Measurements from ENCODE around the gene CDC42BPG. TPM values are rescaled to one million over a fixed set of nuclear protein-coding genes. Genes with fewer than 3 reads are reported as not detected.

Gene CDC42BPG
- polyA plus RNA-seq, 1 donor from 2014 or later: 0.15 TPM

DNA sequence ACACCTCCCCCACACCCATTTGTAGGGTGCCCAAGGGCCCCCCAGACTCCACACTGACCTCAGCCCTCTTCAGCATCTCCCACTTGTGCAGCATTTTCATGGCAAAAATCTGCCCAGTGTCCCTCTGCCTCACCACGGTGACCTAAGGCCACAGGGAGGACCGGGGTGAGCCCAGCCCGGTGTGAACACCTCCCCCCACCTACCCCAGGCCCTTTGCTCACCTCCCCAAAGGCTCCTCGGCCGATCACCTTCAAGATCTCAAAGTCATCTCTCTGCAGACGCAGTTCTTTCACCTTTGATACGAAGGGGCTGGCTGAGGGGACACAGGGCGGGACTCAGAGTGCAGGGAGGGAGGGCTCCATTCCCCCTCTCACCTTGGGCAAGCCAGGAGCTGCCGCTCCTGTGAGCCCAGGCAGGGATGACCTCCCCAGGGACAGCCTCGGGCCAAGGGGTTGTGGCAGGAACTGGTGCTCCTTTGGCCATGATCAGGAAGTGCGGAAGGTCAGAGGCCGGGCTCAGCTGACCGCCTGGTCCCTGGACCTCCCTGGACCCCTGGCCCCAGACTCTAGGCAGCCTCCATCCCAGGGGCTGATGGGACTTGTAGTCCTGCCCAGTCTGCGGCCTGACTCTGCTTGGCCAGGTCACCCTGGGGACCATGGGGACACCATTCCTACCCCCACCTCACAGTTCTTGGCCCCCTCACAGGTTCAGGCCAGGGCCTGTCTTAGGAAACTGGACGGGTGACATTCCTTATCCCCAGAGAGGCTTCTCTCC, 2.7 kb downstream of the CDC42BPG start:
- H3K27me3 Mint-ChIP-seq: no peaks in the 10 kb centered on the region
- no peak overlapping the region for H3K4me3 Mint-ChIP-seq
- H3K9me3 Mint-ChIP-seq: no peaks in the 10 kb centered on the region
- no peak overlapping the region for H3K27ac Mint-ChIP-seq
- H3K36me3 Mint-ChIP-seq: no peaks in the 10 kb centered on the region
- peaks cover 5 to 10% (median 9%) of the 10 kb centered on the region in 3 donors for H3K4me1 Mint-ChIP-seq

DNA sequence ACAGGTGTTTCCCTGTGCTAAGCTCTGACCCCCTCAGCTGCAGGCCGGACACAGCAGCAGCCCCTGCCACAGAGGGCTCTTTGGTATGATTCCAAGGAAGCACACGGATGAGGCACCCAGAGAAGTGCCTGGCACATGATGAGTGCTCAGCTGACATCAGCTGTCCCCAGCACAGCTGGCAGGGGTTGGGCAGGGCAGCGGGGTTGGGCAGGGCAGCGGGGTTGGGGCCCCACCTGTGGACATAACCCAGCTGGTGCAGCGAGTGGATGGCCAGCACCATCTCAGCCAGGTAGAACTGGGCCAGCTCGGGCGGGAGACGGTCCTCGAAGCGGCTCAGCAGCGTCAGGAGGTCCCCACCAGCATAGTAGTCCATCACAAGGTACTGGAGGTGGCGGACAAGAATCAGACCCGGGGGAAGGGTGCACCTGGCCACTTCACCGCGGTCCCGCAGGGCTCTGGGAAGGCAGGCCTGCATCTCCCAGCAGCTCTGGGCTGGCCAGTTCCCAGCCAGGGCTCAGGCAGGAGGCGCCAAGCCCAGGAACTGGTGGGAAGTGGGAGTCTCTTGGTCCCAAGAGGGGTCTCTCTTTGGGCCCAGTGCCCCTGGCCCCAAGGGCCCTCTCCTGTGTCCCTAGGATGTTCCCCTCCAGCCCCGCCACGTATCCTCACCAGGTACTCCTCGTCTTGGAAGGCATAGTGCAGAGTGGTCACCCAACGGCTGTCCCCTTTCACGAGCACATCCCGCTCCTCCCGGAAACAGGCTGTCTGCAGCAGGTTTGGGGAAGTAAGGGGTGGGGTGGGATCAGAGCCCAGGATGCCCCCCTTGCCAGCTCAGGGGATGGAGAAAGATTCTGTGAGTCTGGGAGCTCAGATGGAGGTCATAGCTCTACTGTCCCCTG, 4.3 kb downstream of the CDC42BPG start:
- no peaks in the 10 kb centered on the region for H3K36me3 Mint-ChIP-seq
- H3K4me1 Mint-ChIP-seq: peaks cover 5 to 9% (median 6%) of the 10 kb centered on the region in 3 donors
- H3K27ac Mint-ChIP-seq: no peak overlapping the region
- H3K27me3 Mint-ChIP-seq: no peaks in the 10 kb centered on the region
- H3K4me3 Mint-ChIP-seq: no peak overlapping the region
- H3K9me3 Mint-ChIP-seq: no peaks in the 10 kb centered on the region

DNA sequence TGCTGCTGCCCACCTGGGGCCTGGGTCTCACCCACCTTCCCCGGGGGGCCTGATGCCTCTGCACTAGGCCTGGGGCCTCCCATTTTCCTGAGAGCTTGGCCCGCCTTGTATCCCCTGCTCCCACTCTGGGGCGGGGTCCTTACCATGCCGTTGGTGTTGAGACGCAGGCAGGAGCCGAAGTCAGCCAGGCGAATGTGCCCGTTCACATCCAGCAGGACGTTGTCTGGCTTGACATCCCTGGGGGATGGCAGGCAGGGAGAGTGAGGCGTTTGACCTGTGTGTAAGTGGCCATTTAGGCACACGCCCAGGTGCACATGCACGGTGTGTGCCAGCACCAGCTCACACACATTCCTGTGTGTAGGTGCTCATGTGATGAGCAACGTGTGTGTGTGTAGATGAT, 5.1 kb downstream of the CDC42BPG start:
- Mint-ChIP-seq H3K4me1 (peaks cover 5 to 7% (median 5%) of the 10 kb centered on the region in 3 donors), H3K4me3 (no peak overlapping the region), H3K9me3 (no peaks in the 10 kb centered on the region), H3K27me3 (no peaks in the 10 kb centered on the region), H3K36me3 (no peaks in the 10 kb centered on the region), H3K27ac (no peak overlapping the region)

DNA sequence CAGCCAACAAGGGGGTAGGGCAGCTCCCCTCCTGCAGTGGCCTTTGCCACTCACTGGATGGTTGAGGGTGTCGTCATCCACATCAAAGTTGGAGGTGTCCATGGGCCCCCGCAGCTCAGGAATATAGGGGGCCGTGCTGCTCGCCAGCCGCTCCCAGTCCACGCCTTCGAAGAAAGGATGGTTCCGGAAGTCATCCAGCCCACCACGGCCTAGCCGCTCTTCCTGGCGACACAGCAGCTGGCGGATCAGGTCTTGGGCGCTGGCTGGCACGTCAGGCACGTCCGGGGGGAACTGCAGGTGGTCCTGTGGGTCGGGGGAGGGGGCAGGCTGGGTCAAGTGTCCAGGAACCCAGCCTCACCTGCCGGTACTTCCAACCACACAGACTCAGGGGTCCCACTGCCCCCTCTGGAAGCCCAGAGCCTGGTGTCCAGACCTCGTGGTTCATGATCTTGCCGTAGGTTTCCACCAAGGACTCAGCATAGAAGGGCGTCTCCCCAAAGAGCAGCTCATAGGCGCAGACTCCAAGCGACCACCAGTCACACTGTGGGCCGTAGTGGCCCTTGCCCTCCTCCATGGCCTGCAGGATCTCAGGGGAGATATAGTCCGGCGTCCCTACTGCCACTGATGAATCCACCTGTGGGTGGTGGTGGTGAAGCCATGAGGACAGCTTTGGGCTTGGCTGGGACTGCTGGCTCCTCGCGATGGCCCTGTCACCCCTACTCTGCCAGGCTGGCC, 5.7 kb downstream of the CDC42BPG start:
- Mint-ChIP-seq H3K36me3 (no peaks in the 10 kb centered on the region), H3K4me3 (no peak overlapping the region), H3K4me1 (peaks cover under 1 to 4% (median 2%) of the 10 kb centered on the region in 3 donors), H3K27me3 (no peaks in the 10 kb centered on the region), H3K9me3 (no peaks in the 10 kb centered on the region), H3K27ac (no peak overlapping the region)

DNA sequence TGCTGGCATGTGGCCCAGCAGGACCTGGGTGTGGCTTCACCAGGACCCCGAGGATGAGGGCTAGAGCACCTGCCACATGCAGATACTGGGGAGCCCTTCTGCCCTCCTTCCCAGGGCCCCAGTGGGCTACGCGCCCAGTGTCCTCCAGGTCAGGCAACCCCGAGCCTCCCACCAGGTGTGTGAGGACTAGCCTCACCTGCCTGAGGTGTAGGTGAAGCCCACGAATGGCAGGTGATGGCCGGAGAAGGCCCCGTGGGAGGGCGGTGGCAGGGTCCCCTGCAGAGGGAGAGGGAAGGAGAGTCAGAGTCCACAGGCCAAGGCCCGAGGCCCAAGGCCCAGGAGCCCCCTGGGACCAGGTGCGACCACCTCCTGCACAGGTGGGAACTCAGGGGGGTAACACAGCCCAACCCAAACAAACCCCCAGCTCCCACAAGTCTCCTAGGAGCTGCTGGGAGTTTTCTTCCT, 6.5 kb downstream of the CDC42BPG start:
- no peaks in the 10 kb centered on the region for H3K27me3 Mint-ChIP-seq

DNA sequence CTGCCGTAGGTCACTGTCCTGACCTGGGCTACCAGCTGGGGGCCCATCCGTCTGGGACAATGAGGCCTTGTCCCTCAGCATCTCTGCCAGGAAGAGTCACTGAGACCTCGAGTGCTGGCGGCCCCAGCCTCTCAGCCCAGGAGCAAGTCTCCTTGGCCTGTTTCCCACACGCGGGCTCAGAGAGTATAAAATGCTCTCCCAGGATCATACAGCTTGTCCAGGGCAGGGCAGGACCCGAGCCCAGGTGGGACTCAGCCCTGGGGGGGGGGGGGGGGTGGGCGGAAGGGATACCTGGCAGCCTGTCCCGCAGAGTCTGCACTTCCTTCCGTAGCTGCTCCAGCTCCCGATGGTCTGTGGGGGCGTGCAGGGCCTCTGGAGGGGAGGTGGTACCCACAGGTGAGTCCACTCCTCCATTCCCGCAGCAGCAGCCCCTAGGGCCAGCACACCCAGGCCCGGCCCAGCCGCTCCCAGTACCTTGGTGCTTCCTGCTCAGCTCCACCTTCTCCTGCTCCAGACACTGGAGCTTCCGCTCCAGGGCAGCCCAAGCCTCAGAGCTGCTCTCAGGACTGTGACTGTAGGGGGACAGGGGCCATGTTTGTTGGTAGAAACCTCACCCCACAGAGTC, 7.9 kb downstream of the CDC42BPG start:
- H3K36me3 Mint-ChIP-seq: peaks cover 1% of the 10 kb centered on the region
- no peak overlapping the region for H3K27ac Mint-ChIP-seq
- no peak overlapping the region for H3K4me3 Mint-ChIP-seq
- no peaks in the 10 kb centered on the region for H3K27me3 Mint-ChIP-seq
- H3K4me1 Mint-ChIP-seq: peaks cover 0 to 2% (median 1%) of the 10 kb centered on the region in 3 donors
- no peaks in the 10 kb centered on the region for H3K9me3 Mint-ChIP-seq

More for the DNA sequence above, 6.5 kb downstream of the CDC42BPG start:
- H3K36me3 Mint-ChIP-seq: no peaks in the 10 kb centered on the region
- H3K4me3 Mint-ChIP-seq: no peak overlapping the region
- peaks cover 0 to 1% (median 0%) of the 10 kb centered on the region in 3 donors for H3K4me1 Mint-ChIP-seq
- no peaks in the 10 kb centered on the region for H3K9me3 Mint-ChIP-seq
- H3K27ac Mint-ChIP-seq: no peak overlapping the region

DNA sequence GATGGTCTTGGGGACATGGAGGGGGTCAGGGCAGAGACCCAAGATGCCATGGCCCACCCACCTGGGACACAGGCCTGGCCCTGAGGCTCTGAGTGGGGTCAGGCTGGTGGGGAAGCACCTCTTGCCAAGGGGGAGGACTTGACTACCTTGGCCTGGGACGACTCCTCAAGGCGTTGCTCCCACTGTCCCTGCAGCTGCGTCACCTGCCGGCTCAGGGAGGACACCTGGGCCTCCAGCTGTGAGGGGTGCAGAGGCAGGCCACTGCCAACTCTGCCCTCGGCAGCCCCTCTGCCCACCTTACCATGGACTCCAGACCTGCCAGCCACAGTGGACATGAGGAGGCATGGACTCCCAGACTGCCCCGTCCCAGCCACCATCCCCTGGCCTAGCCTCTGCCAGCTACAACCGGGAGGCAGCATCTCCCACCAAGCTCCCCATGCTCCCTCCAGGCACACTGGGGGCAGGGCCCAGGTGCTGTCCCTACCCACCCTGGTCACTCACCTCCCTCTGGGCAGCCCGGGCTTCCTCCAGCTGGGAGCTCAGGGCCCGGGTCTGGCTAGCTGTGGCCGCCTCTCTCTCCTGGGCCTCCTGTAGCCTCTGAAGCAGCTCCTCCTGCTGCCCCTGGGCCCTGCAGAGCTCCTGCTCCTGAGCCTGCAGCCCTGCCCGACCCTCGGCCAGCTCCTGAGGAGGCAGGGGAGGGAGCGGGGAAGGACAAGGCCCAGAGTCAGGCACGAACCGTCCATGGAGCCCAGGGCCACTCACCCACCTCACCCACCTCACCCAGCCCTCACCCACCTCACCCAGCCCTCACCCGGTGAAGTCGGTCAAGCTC, 8.6 kb downstream of the CDC42BPG start:
- Mint-ChIP-seq H3K4me3 (no peak overlapping the region), H3K27ac (no peak overlapping the region), H3K4me1 (peaks cover 0 to 2% (median 1%) of the 10 kb centered on the region in 3 donors), H3K9me3 (no peaks in the 10 kb centered on the region), H3K36me3 (peaks cover 1% of the 10 kb centered on the region), H3K27me3 (no peaks in the 10 kb centered on the region)

DNA sequence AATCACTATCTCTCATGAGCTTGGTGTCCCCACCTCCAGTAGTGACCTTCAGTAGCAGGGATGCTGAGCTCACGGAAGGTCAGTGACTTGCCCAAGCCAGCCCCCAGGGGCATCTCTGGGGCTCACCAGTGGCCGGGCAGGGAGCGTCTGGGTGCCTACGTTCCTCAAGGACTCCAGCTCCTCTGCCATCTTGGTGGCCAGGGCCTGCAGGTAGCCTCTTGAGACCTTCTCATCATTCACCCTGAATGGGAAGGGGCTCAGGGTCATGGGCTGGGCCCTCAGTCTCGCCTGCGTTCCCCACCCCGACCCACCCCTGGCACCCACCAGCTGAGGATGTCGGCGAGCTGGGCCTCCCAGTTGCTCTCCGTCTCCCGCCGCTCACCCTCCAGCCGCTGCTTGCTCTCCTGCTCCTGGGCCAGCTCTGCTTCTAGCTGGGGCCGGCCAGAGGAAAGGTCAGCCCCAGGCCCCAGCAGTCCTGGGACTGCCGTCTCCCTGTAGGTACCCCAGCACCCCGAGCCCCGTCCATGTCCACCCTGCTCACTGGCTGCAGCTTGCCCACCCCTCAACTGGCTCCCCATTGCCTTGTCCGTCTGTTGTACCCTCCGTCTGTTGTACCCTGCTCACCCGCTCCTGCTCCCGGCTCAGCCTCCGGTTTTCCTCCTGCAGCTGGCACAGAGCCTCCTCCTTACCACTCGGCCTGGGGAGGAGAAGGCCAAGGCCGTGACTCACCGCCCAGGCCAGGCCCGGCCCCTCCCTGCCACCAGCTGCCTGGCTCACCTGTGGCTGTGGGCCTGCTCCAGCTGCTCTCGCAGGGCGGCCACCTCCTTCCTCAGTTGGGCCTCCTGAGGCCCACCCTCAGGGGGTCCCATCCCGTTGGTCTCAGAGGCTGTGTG, 9.5 kb downstream of the CDC42BPG start:
- Mint-ChIP-seq H3K4me3 (no peak overlapping the region), H3K27me3 (no peaks in the 10 kb centered on the region), H3K27ac (no peak overlapping the region), H3K4me1 (peaks cover 0 to 2% (median 1%) of the 10 kb centered on the region in 3 donors), H3K9me3 (no peaks in the 10 kb centered on the region), H3K36me3 (peaks cover 1% of the 10 kb centered on the region)

DNA sequence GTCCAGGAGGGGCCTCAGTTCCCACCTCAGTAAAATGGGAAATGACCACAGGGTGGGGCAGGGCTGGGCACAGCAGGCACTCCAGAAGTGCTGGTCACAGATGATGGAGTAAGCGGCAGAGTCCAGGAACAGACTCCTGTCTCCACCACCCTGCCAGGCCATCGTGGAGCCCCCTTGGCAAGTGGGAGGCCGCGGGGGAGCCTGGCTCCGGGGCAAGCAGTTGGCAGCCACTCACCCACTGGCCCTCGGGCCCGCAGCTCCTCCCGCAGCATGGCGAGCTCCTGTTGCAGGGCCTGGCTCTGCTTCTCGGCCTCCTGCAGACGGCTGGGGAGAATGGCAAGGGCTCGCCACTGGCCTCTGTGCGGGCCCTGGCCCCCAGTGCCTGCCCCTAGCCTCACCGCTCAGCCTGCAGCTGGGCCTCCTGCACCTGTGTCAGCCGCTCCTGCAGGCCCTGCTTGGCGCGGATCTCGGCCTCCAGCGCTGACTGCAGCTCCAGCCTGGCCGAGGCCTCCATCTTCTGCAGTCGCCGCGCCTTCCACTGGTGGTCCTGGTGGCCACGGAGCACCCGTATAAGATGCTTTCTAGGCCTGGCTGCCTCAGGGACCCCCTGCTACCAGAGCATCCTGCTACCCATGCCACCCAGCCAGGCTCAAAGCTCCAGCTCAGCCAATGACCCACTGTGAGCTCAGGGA, 10.3 kb downstream of the CDC42BPG start:
- H3K4me3 Mint-ChIP-seq: no peak overlapping the region
- no peaks in the 10 kb centered on the region for H3K9me3 Mint-ChIP-seq
- H3K27me3 Mint-ChIP-seq: no peaks in the 10 kb centered on the region
- H3K36me3 Mint-ChIP-seq: peaks cover 1% of the 10 kb centered on the region
- peaks cover 0 to 2% (median 0%) of the 10 kb centered on the region in 3 donors for H3K4me1 Mint-ChIP-seq
- H3K27ac Mint-ChIP-seq: no peak overlapping the region

DNA sequence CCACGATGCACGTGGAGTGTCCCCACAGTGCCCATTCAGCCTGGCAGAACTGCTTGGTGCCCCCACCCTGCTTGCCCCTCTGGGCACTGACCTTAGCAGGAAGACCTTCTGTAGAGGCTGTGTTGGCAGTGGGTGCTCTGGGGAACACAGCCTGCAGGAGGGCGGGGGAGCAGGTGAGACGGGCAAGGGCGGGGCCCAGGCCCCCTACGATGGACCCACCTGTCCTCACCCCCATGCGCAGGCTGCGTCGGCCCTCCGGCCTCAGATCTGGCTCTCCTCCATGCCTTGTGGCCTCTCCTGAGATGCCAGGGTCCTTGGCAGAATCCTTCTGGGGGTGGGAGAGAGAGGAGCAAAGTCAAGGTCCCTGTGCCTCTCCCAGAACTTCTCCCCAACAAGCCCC, 10.9 kb downstream of the CDC42BPG start:
- Mint-ChIP-seq H3K27ac (no peak overlapping the region), H3K36me3 (peaks cover 1% of the 10 kb centered on the region), H3K4me3 (no peak overlapping the region), H3K9me3 (no peaks in the 10 kb centered on the region), H3K27me3 (no peaks in the 10 kb centered on the region), H3K4me1 (peaks cover 0 to 2% (median 0%) of the 10 kb centered on the region in 3 donors)

DNA sequence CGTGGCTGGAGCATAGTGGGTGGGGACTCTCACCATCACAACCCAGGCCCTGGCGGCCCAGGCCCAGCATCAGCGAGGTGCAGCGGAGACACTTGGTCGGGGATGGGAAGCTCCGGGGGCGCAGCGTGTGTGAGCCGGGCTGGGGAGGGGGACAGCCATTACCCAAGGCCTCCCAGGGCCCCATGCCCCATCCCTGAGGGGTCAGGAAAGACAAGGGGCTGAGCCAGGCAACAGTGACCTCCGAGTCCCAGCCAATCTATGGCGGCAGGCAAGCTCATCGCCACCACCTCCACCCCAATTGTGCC, 11.3 kb downstream of the CDC42BPG start:
- Mint-ChIP-seq H3K27ac (no peak overlapping the region), H3K9me3 (no peaks in the 10 kb centered on the region), H3K36me3 (peaks cover 3% of the 10 kb centered on the region), H3K4me1 (peaks cover 0 to 2% (median 1%) of the 10 kb centered on the region in 3 donors), H3K4me3 (no peak overlapping the region), H3K27me3 (no peaks in the 10 kb centered on the region)

DNA sequence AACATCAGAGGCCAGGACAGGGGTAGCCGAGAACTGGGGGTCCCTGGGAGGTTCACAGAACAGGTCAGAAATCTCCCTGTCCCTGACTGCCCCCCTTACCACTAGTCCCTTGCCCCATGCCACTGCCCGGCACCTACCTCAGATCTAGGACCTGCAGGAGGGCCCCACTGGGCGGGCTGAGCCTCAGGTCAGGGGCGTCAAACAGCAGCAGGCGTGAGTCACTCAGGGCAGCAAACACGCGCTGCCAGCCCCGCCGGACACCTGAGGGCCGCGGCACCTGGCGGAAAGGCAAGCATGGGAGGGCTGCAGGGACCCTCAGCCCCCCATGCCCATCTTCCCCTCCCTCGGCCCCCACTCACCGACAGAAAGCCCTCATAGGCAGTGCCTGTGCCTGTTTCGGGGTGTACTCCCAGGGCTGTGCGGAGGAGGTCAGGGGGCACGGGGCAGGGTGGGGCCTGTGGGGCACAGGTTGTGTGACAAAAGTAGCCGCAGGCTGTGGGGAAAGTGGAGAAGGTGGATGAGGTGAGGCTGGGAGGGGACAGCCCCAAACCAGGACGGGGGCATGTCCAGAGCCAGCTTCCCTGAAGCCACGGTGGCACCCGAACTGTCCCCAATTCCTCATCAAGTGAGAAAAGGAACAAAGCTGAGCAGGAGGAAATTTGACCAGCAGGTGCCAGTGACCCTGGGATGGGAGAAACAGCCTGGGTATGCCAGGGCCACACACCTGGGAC, 11.8 kb downstream of the CDC42BPG start:
- H3K36me3 Mint-ChIP-seq: peaks cover 3% of the 10 kb centered on the region
- peaks cover 0 to 2% (median 2%) of the 10 kb centered on the region in 3 donors for H3K4me1 Mint-ChIP-seq
- H3K9me3 Mint-ChIP-seq: no peaks in the 10 kb centered on the region
- no peak overlapping the region for H3K4me3 Mint-ChIP-seq
- peak overlapping the region in 1 of 3 donors; percentile 19 for H3K27ac Mint-ChIP-seq
- no peaks in the 10 kb centered on the region for H3K27me3 Mint-ChIP-seq

Measured in IgD-negative memory B cell (primary cell).